ENCODE results near the gene UGGT1.

The UGGT1 gene

GRCh38 chr2:128214866-128215460 lies 124.0 kb downstream of the UGGT1 start:
- Histone ChIP-seq H3K27me3 (ENCODE audit: insufficient read depth, low read length, poor library complexity, severe bottlenecking) (no peaks in the 10 kb centered on the region), H3K4me3 (ENCODE audit: low read length, poor library complexity, severe bottlenecking) (no peak overlapping the region), H3K4me1 (ENCODE audit: insufficient read depth, low read length, poor library complexity, severe bottlenecking) (no peaks in the 10 kb centered on the region), H3K79me2 (ENCODE audit: insufficient read depth, low read length) (no peaks in the 10 kb centered on the region), H3K9me3 (ENCODE audit: insufficient read depth, low read depth, low read length) (no peaks in the 10 kb centered on the region), H3K9ac (ENCODE audit: low read depth, low read length, poor library complexity, severe bottlenecking) (no peak overlapping the region), H4K20me1 (ENCODE audit: insufficient read depth, low read length, poor library complexity, severe bottlenecking) (no peaks in the 10 kb centered on the region), H2AFZ (ENCODE audit: low read length) (no peak overlapping the region), H3K36me3 (ENCODE audit: insufficient read depth, low read length) (no peaks in the 10 kb centered on the region), H3K4me2 (ENCODE audit: low read depth, low read length, poor library complexity, severe bottlenecking) (no peak overlapping the region), H3F3A (ENCODE audit: low read depth) (no peaks in the 10 kb centered on the region), H3K9me2 (replicated peaks; ENCODE audit: low read depth, low read length) (no peaks in the 10 kb centered on the region)
- TF ChIP-seq EZH2phosphoT487 (IDR thresholded peaks at IDR 0.05; ENCODE audit: borderline replicate concordance) (no peak), CTCF (conservative IDR thresholded peaks at IDR 0.05; ENCODE audit: low read length) (no peak)

GRCh38 chr2:128215897-128216642 lies 125.1 kb downstream of the UGGT1 start:
- Histone ChIP-seq H3K9ac (ENCODE audit: low read depth, low read length, poor library complexity, severe bottlenecking) (no peak overlapping the region), H3K9me2 (replicated peaks; ENCODE audit: low read depth, low read length) (no peaks in the 10 kb centered on the region), H3K79me2 (ENCODE audit: insufficient read depth, low read length) (no peaks in the 10 kb centered on the region), H3F3A (ENCODE audit: low read depth) (no peaks in the 10 kb centered on the region), H3K4me1 (ENCODE audit: insufficient read depth, low read length, poor library complexity, severe bottlenecking) (no peaks in the 10 kb centered on the region), H3K4me2 (ENCODE audit: low read depth, low read length, poor library complexity, severe bottlenecking) (no peak overlapping the region), H3K9me3 (ENCODE audit: insufficient read depth, low read depth, low read length) (no peaks in the 10 kb centered on the region), H2AFZ (ENCODE audit: low read length) (no peak overlapping the region), H3K36me3 (ENCODE audit: insufficient read depth, low read length) (no peaks in the 10 kb centered on the region), H3K4me3 (ENCODE audit: low read length, poor library complexity, severe bottlenecking) (no peak overlapping the region), H4K20me1 (ENCODE audit: insufficient read depth, low read length, poor library complexity, severe bottlenecking) (no peaks in the 10 kb centered on the region), H3K27me3 (ENCODE audit: insufficient read depth, low read length, poor library complexity, severe bottlenecking) (no peaks in the 10 kb centered on the region)
- no peak for TF ChIP-seq EZH2phosphoT487 (IDR thresholded peaks at IDR 0.05; ENCODE audit: borderline replicate concordance)
- TF ChIP-seq CTCF (conservative IDR thresholded peaks at IDR 0.05; ENCODE audit: low read length): no peak

GRCh38 chr2:128217671-128218070 lies 126.7 kb downstream of the UGGT1 start:
- Histone ChIP-seq H2AFZ (ENCODE audit: low read length) (peak overlapping the region; percentile 83; the same call in 1 of the 2 replicates), H3K4me2 (ENCODE audit: low read depth, low read length, poor library complexity, severe bottlenecking) (no peak overlapping the region)

More at GRCh38 chr2:128217671-128218070, 126.7 kb downstream of the UGGT1 start:
- Histone ChIP-seq H3K4me1 (ENCODE audit: insufficient read depth, low read length, poor library complexity, severe bottlenecking) (no peaks in the 10 kb centered on the region), H3K27me3 (ENCODE audit: insufficient read depth, low read length, poor library complexity, severe bottlenecking) (no peaks in the 10 kb centered on the region), H3K9me3 (ENCODE audit: insufficient read depth, low read depth, low read length) (no peaks in the 10 kb centered on the region), H4K20me1 (ENCODE audit: insufficient read depth, low read length, poor library complexity, severe bottlenecking) (no peaks in the 10 kb centered on the region), H3K36me3 (ENCODE audit: insufficient read depth, low read length) (no peaks in the 10 kb centered on the region), H3K9ac (ENCODE audit: low read depth, low read length, poor library complexity, severe bottlenecking) (no peak overlapping the region), H3K9me2 (replicated peaks; ENCODE audit: low read depth, low read length) (no peaks in the 10 kb centered on the region), H3K79me2 (ENCODE audit: insufficient read depth, low read length) (no peaks in the 10 kb centered on the region), H3K4me3 (ENCODE audit: low read length, poor library complexity, severe bottlenecking) (no peak overlapping the region), H3F3A (ENCODE audit: low read depth) (no peaks in the 10 kb centered on the region)
- TF ChIP-seq CTCF (conservative IDR thresholded peaks at IDR 0.05; ENCODE audit: low read length): no peak
- TF ChIP-seq EZH2phosphoT487 (IDR thresholded peaks at IDR 0.05; ENCODE audit: borderline replicate concordance): no peak
